DMS 273 (cell line): Measurements from ENCODE around the gene LIPN.

Experiments used
- DNase-seq: peaks from one replicate; lab custom pipeline; 2025; ENCODE audit not compliant: unreplicated experiment; lab: John Stamatoyannopoulos, UW

Gene LIPN

GRCh38 chr10:88826388-88826787, 66.6 kb downstream of the LIPN start:
- no peak for DNase-seq

- DNase-seq: no peak
Measured at GRCh38 chr10:88827671-88828070, 67.9 kb downstream of the LIPN start.

DNA sequence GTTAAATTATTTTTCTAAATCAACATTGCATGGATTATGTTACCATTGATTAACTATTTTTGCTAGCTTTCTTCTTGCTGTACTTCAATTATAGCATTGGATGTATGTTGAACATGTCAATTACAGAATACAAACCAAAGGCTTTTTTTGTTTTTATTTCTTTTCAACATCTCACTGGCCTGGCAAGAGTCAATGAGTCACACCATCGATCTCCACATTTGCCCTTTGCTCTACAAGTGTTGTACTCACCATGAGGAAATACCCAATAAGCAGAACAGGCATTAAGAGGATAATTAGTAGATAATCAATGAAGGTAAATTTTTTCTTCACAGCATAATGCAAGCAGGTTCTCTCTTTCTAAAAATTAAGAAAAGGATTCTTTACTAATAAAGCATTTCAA, 68.5 kb downstream of the LIPN start:
- no peak for DNase-seq
